K562 (cell line): ENCODE measurements around the gene SSH3. TPM values are rescaled to one million over a fixed set of nuclear protein-coding genes. Genes with fewer than 3 reads are reported as not detected.

Experiments
- CBX3 ChIP-seq, 2 experiments: IDR thresholded peaks; 1 replicate in 1 of 2; 2 replicates in 1 of 2; pipeline ENCODE4 v1.6.1; 2012; ENCODE audit warnings: inconsistent platforms in 2 of 2, low read length in 2 of 2, borderline replicate concordance in 1 of 2, control low read depth in 1 of 2
- FOXP4 ChIP-seq: sonication (generic); formaldehyde crosslinking; IDR thresholded peaks from 2 replicates; pipeline ENCODE4 v1.8.0; 2022; ENCODE audit warnings: mild to moderate bottlenecking, missing genetic modification reagents, borderline replicate concordance
- KDM5B ChIP-seq: fragments of 200-600 bp; sonication (generic); IDR thresholded peaks from 2 replicates; pipeline ENCODE4 v1.6.1; 2012; ENCODE audit warnings: low read depth, mild to moderate bottlenecking, moderate library complexity, low read length, control low read depth, inconsistent platforms; ENCODE audit not compliant: insufficient replicate concordance
- MTA1 ChIP-seq: fragments of 450-650 bp; IDR thresholded peaks from 2 replicates; pipeline ENCODE4 v1.6.1; 2017; ENCODE audit warnings: borderline replicate concordance
- MTA2 ChIP-seq: fragments of 450-650 bp; IDR thresholded peaks from 2 replicates; pipeline ENCODE4 v1.6.1; 2016; ENCODE audit warnings: low read depth
- NR4A1 ChIP-seq, 2 experiments: fragments of 250-450 bp in 1 of 2; fragments of 450-650 bp in 1 of 2; sonication (Bioruptor Pico) in 1 of 2; IDR thresholded peaks; 2 replicates each; pipeline versions ENCODE4 v1.4.0 to v1.6.1; 2016 to 2020; ENCODE audit warnings: mild to moderate bottlenecking in 2 of 2, missing compliant biosample characterization in 1 of 2, missing genetic modification characterization in 1 of 2, moderate library complexity in 1 of 2
- PYGO2 ChIP-seq: fragments of 450-650 bp; IDR thresholded peaks from 2 replicates; pipeline ENCODE4 v1.6.1; 2016; ENCODE audit warnings: mild to moderate bottlenecking, missing genetic modification characterization, moderate library complexity, missing compliant biosample characterization
- TEAD1 ChIP-seq, 2 experiments: fragments of 450-650 bp in 1 of 2; sonication (generic) in 1 of 2; formaldehyde crosslinking; IDR thresholded peaks; 2 replicates each; pipeline versions ENCODE4 v1.4.0 to v1.8.0; 2020 to 2022; ENCODE audit warnings: mild to moderate bottlenecking in 2 of 2, missing genetic modification reagents in 1 of 2
- TEAD2 ChIP-seq: fragments of 450-650 bp; IDR thresholded peaks from 2 replicates; pipeline ENCODE4 v1.6.1; 2016; ENCODE audit warnings: missing genetic modification characterization, control low read depth, missing compliant biosample characterization
- THRAP3 ChIP-seq: fragments of 450-650 bp; IDR thresholded peaks from 2 replicates; pipeline ENCODE4 v1.6.1; 2016; ENCODE audit warnings: mild to moderate bottlenecking, inconsistent platforms, borderline replicate concordance
- ZBTB7A ChIP-seq: IDR thresholded peaks from 2 replicates; pipeline ENCODE4 v1.6.1; 2011; ENCODE audit warnings: low read depth, mild to moderate bottlenecking, low read length, moderate library complexity, borderline replicate concordance; ENCODE audit not compliant: control insufficient read depth
- ZNF143 ChIP-seq: sonication (generic); formaldehyde crosslinking; IDR thresholded peaks from 2 replicates; pipeline ENCODE4 v1.9.0; 2022; ENCODE audit warnings: mild to moderate bottlenecking, missing genetic modification reagents
- ZNF280B ChIP-seq: fragments of 250-450 bp; sonication (Bioruptor Pico); IDR thresholded peaks from 2 replicates; pipeline ENCODE4 v1.5.1; 2021; ENCODE audit warnings: mild to moderate bottlenecking
- ZNF407 ChIP-seq: fragments of 450-650 bp; IDR thresholded peaks from 2 replicates; pipeline ENCODE4 v1.6.1; 2016; ENCODE audit warnings: low read depth
- ZNF707 ChIP-seq: fragments of 250-450 bp; sonication (Bioruptor Pico); conservative IDR thresholded peaks from 2 replicates; pipeline ENCODE4 v1.8.0; 2022; ENCODE audit warnings: inconsistent platforms, mild to moderate bottlenecking, moderate library complexity
- polyA plus RNA-seq, 8 experiments: library from polyadenylated mRNA; depleted of rRNA in 4 of 8; stranded (reverse) in 5 of 8; unstranded in 3 of 8; fragments of >200 nt; fragmentation: Nextera tagmentation in 2 of 8; fragmentation: Illumina TruSeq in 1 of 8; extraction: Ambion mirVana in 2 of 8; extraction: Trizol in 1 of 8; gene quantifications; 2 replicates each; pipeline versions ENCODE4 v1.2.1 to v1.2.3, GENCODE V29; 2011 to 2014; ENCODE audit warnings: inconsistent platforms in 1 of 8, missing spikeins in 1 of 8
- total RNA-seq, 7 experiments: library from RNA; depleted of rRNA in 6 of 7; stranded (reverse); fragments of >200 nt in 6 of 7; fragmentation: Illumina TruSeq in 2 of 7; extraction: Trizol in 2 of 7; gene quantifications; 2 replicates each; pipeline versions ENCODE4 v1.2.1 to v1.2.3, GENCODE V29; 2011 to 2021; ENCODE audit warnings: low replicate concordance in 1 of 7

SSH3 gene
- total and polyA plus RNA-seq, 9 of the 15 experiments (the other 6 are each of a cell fraction or from before 2014, with no cell fraction given) = 0.07 to 1.0 (median 0.24) TPM; not detected in 3

- no peak for TF ChIP-seq ZNF280B (CRISPR knock-in tag)
- TF ChIP-seq PYGO2 (tag) = no peak
- no peak for TF ChIP-seq CBX3 (IDR thresholded peaks at IDR 0.05; ENCODE audit: borderline replicate concordance in 1 of 2, low read length in 2 of 2)
- TF ChIP-seq KDM5B = peak; percentile 55
- TF ChIP-seq MTA2 = no peak
- TF ChIP-seq ZNF143 (CRISPR knock-in tag) = no peak
- TF ChIP-seq ZNF707 = no peak
- no peak for TF ChIP-seq NR4A1 (CRISPR knock-in tag; IDR thresholded peaks at IDR 0.05)
- TF ChIP-seq NR4A1 (tag; IDR thresholded peaks at IDR 0.05) = no peak
- no peak for TF ChIP-seq ZNF407
- TF ChIP-seq FOXP4 = no peak
- TF ChIP-seq TEAD1 (CRISPR knock-in tag; IDR thresholded peaks at IDR 0.05) = no peak
- peak; percentile 93 for TF ChIP-seq ZBTB7A
- no peak for TF ChIP-seq THRAP3
- no peak for TF ChIP-seq TEAD2
- 0 out of 2 replicates have a peak, but pooled peaks have one; percentile 2 for TF ChIP-seq MTA1
These were observed 50.2 kb downstream of the SSH3 start, which contains the start of gene POLD4 (continued) for GRCh38 chr11:67353317-67354074.
